ENCODE measurements around the gene ABT1.
"Not testable (repeated sequence)": the region's sequence is repeated elsewhere in the genome, so short reads cannot be mapped to it uniquely, and the experiment has no call there.

Gene ABT1

DNA sequence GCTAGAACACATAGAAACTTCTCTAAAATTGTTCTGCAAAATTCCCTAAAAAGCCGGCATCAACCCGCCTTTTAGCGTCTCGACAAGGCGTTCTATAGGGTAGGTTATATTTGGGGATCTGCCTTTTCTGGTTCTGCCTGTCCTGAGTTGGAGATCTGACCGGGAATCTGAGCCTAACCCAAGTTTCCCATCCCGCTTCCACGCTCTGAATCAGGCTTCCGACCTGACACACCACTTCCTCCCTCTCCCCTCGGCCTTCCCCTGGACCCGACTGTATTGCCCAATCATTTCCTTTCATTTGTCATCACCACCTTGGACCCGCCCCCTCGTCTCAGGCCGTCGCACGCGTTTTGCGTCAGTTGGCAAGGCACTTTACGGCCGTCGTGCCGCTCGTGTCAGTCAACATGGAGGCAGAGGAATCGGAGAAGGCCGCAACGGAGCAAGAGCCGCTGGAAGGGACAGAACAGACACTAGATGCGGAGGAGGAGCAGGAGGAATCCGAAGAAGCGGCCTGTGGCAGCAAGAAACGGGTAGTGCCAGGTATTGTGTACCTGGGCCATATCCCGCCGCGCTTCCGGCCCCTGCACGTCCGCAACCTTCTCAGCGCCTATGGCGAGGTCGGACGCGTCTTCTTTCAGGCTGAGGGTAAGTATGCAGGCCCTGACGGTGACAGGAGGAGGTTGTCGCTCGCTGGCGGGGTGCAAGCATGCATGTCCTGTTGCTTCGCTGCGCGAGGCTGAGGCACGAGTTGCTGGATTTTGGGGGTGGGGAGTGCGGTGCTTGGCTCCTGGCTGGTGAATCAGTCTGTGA, at the start of gene ABT1:
ABT1 (plus strand) TSS at position 375 of the 810 bp plus-strand sequence; CDS start at position 405, 30 bp downstream.
- H3K36me3 ChIP-seq: peaks cover 23% of the 10 kb centered on the region

DNA sequence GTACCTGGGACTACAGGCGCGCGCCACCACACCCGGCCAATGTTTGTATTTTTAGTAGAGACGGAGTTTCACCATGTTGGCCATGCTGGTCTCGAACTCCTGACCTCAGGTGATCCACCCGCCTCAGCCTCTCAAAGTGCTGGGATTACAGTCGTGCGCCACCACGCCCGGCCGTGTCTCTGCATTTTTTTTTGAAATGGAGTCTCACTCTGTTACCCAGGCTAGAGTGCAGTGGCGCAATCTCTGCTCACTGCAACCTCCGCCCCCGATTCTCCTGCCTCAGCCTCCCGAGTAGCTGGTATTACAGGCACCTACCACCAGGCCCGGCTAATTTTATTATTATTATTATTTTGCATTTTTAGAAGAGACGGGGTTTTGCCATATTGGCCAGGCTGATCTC, 49.4 kb upstream of the ABT1 start:
- H3K36me3 ChIP-seq: peaks cover 25% of the 10 kb centered on the region
- H3K4me3 ChIP-seq (ENCODE audit: low read depth in 1 of 2, low read length in 1 of 2); H3K9me3 ChIP-seq; H3K27ac ChIP-seq; H3K27me3 ChIP-seq: not testable (repeated sequence)
- H3K4me1 ChIP-seq (ENCODE audit: control insufficient read depth in 1 of 2, insufficient read depth in 1 of 2, low read depth in 1 of 2, low read length in 1 of 2): peaks cover 11% of the 10 kb centered on the region in 2 experiments

More for the DNA sequence above, at the start of gene ABT1:
- TF ChIP-seq, protein P1, sequence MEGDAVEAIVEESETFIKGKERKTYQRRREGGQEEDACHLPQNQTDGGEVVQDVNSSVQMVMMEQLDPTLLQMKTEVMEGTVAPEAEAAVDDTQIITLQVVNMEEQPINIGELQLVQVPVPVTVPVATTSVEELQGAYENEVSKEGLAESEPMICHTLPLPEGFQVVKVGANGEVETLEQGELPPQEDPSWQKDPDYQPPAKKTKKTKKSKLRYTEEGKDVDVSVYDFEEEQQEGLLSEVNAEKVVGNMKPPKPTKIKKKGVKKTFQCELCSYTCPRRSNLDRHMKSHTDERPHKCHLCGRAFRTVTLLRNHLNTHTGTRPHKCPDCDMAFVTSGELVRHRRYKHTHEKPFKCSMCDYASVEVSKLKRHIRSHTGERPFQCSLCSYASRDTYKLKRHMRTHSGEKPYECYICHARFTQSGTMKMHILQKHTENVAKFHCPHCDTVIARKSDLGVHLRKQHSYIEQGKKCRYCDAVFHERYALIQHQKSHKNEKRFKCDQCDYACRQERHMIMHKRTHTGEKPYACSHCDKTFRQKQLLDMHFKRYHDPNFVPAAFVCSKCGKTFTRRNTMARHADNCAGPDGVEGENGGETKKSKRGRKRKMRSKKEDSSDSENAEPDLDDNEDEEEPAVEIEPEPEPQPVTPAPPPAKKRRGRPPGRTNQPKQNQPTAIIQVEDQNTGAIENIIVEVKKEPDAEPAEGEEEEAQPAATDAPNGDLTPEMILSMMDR (IDR thresholded peaks at IDR 0.05): peak; percentile 50
- H3K27ac ChIP-seq: peak within 1 kb of the TSS; percentile 84
- H3K4me1 ChIP-seq (ENCODE audit: control insufficient read depth in 1 of 2, insufficient read depth in 1 of 2, low read depth in 1 of 2, low read length in 1 of 2): peaks cover 24 to 26% of the 10 kb centered on the region in 2 experiments
- H3K27me3 ChIP-seq: peaks cover 39% of the 10 kb centered on the region
- H3K4me3 ChIP-seq (ENCODE audit: low read depth in 1 of 2, low read length in 1 of 2): peak within 1 kb of the TSS; percentile 96 to 97
- no peaks in the 10 kb centered on the region for H3K9me3 ChIP-seq

DNA sequence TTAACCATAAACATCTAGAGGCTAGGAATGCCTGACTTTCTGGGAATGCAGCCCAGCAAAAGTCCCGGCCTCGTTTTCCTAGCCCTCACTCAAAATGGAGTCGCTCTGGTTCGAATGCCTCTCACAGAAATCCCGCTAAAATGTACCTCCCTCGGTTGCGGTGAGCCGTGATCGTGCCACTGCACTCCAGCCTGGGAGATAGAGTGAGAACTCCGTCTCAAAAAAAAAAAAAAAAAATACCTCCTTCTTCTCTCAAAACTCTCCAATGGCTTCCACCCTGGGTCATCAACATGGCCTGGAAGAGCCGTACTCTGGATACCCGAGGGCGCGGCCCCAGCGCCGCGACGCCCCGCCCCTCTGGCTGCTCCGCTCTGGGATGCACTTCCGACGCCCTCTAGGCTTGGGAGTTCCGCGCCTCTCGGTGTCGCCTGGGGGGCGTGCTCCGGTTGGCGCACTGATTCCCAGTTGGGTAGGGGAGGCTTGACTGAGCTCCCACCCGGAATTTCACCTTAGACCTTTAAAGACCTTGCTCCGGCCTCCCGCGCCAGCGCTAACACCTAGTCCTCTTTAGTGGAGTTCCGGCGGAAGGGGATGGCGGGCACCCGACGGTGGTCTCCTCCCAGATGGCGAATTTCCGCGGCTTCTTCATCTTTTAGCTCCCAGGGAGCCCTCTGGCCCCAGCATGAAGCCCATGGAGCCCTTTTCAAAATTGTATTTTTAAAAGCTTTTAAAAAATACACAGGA, 46.3 kb upstream of the ABT1 start:
- Histone ChIP-seq H3K27ac (no peak overlapping the region), H3K27me3 (peaks cover 36% of the 10 kb centered on the region), H3K36me3 (peaks cover 9% of the 10 kb centered on the region), H3K4me1 (ENCODE audit: control insufficient read depth in 1 of 2, insufficient read depth in 1 of 2, low read depth in 1 of 2, low read length in 1 of 2) (peaks cover 35 to 36% of the 10 kb centered on the region in 2 experiments), H3K9me3 (no peaks in the 10 kb centered on the region), H3K4me3 (ENCODE audit: low read depth in 1 of 2, low read length in 1 of 2) (peak overlapping the region; percentile 62 to 63)
- TF ChIP-seq, protein P1 (IDR thresholded peaks at IDR 0.05): no peak

GRCh38 chr6:26552205-26552604, 44.5 kb upstream of the ABT1 start:
- TF ChIP-seq, protein P1 (IDR thresholded peaks at IDR 0.05): no peak
- no peak overlapping the region for H3K27ac ChIP-seq
- no peaks in the 10 kb centered on the region for H3K36me3 ChIP-seq
- H3K9me3 ChIP-seq: no peaks in the 10 kb centered on the region
- H3K27me3 ChIP-seq: peaks cover 52% of the 10 kb centered on the region
- peaks cover 35 to 36% of the 10 kb centered on the region in 2 experiments for H3K4me1 ChIP-seq (ENCODE audit: control insufficient read depth in 1 of 2, insufficient read depth in 1 of 2, low read depth in 1 of 2, low read length in 1 of 2)
- no peak overlapping the region for H3K4me3 ChIP-seq (ENCODE audit: low read depth in 1 of 2, low read length in 1 of 2)

GRCh38 chr6:26552640-26553188, 44.0 kb upstream of the ABT1 start:
- no peaks in the 10 kb centered on the region for H3K9me3 ChIP-seq
- no peaks in the 10 kb centered on the region for H3K36me3 ChIP-seq
- H3K4me3 ChIP-seq (ENCODE audit: low read depth in 1 of 2, low read length in 1 of 2): no peak overlapping the region
- peaks cover 35 to 36% of the 10 kb centered on the region in 2 experiments for H3K4me1 ChIP-seq (ENCODE audit: control insufficient read depth in 1 of 2, insufficient read depth in 1 of 2, low read depth in 1 of 2, low read length in 1 of 2)
- peaks cover 52% of the 10 kb centered on the region for H3K27me3 ChIP-seq
- H3K27ac ChIP-seq: no peak overlapping the region
- TF ChIP-seq, protein P1 (IDR thresholded peaks at IDR 0.05): no peak

Data from neutrophil (primary cell).